CD4-positive, alpha-beta T cell treated with Interleukin-15 for 1 hour (primary cell): Measurements from ENCODE around the gene FOXP4.

Experiments used
- DNase-seq: peaks from one replicate; pipeline ENCODE4 v3.0.0-alpha.2; 2020

FOXP4 gene

GRCh38 chr6:41548098-41548840 lies 2.1 kb downstream of the FOXP4 start:
- DNase-seq = no peak

- no peak for DNase-seq
Observed at GRCh38 chr6:41548841-41549642, 2.9 kb downstream of the FOXP4 start.

GRCh38 chr6:41549673-41550072 lies 3.5 kb downstream of the FOXP4 start:
- no peak for DNase-seq

- no peak for DNase-seq
Observed at GRCh38 chr6:41551086-41551700, 5.0 kb downstream of the FOXP4 start.

- DNase-seq = no peak
Observed at GRCh38 chr6:41551857-41552256, 5.7 kb downstream of the FOXP4 start.

GRCh38 chr6:41552723-41553122 lies 6.5 kb downstream of the FOXP4 start:
- no peak for DNase-seq

- no peak for DNase-seq
Observed at GRCh38 chr6:41553405-41553999, 7.3 kb downstream of the FOXP4 start.

GRCh38 chr6:41555326-41556300 lies 9.4 kb downstream of the FOXP4 start:
- DNase-seq = no peak

GRCh38 chr6:41557335-41557734 lies 11.2 kb downstream of the FOXP4 start:
- no peak for DNase-seq

GRCh38 chr6:41558033-41558807 lies 12.0 kb downstream of the FOXP4 start:
- no peak for DNase-seq

- DNase-seq = no peak
Observed at GRCh38 chr6:41559655-41560427, 13.7 kb downstream of the FOXP4 start.

- peak; percentile 95 for DNase-seq
Observed at GRCh38 chr6:41560431-41561192, 14.4 kb downstream of the FOXP4 start.

GRCh38 chr6:41561416-41561815 lies 15.2 kb downstream of the FOXP4 start:
- DNase-seq = no peak

GRCh38 chr6:41561931-41562911 lies 16.0 kb downstream of the FOXP4 start:
- DNase-seq = no peak

- DNase-seq = no peak
Observed at GRCh38 chr6:41563060-41563776, 17.0 kb downstream of the FOXP4 start.

GRCh38 chr6:41564448-41565142 lies 18.4 kb downstream of the FOXP4 start:
- DNase-seq = no peak

GRCh38 chr6:41565701-41566100 lies 19.5 kb downstream of the FOXP4 start:
- DNase-seq = no peak
